Stimulated activated CD8-positive, alpha-beta memory T cell treated with anti-CD3 and anti-CD28 coated beads, Interleukin-7, amount 100 ng/mL, for 4 hours (primary cell): ENCODE results near the gene BOLA1.
A peak's percentile ranks its signal among the peaks of the same experiment; 100 is the strongest.
"Not testable (repeated sequence)": the region's sequence is repeated elsewhere in the genome, so short reads cannot be mapped to it uniquely, and the experiment has no call there.

Source experiments
- DNase-seq, 2 donors: peaks; one replicate each; pipeline ENCODE4 v3.0.0-alpha.2; 2020; ENCODE audit warnings: low read depth in 2 of 2

Gene BOLA1

DNA sequence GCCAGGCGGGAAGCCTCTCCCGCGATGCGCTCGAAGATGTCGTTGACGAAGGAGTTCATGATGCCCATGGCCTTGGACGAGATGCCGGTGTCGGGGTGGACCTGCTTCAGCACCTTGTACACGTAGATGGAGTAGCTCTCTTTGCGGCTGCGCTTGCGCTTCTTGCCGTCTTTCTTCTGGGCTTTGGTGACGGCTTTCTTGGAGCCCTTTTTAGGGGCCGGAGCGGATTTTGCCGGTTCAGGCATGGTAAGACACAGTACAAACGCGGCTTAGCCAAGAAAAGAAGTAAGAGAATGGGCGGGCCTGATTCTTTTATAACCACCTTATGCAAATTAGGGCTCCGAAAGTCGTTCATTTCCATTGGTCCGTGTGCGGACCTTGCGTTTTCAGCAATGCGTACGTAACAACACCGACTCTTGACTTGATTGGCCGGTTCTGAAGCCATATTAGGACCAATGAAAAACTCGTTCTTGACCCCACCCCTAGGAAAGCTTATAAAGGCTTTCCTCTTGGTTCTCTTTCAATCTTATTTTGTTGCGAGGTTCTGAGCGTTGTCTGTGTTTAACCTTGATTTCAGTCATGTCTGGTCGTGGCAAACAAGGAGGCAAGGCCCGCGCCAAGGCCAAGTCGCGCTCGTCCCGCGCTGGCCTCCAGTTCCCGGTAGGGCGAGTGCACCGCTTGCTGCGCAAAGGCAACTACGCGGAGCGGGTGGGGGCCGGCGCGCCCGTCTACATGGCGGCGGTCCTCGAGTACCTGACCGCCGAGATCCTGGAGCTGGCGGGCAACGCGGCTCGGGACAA lies 12.8 kb upstream of the BOLA1 start:
- peak; percentile 68 to 86 for DNase-seq

DNA sequence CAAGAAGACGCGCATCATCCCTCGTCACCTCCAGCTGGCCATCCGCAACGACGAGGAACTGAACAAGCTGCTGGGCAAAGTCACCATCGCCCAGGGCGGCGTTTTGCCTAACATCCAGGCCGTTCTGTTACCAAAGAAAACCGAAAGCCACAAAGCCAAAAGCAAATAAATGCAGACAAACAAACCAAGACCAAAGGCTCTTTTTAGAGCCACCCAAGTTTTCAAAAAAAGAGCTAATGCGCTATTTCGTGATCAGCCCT lies 12.2 kb upstream of the BOLA1 start:
- DNase-seq = not testable (repeated sequence)

DNA sequence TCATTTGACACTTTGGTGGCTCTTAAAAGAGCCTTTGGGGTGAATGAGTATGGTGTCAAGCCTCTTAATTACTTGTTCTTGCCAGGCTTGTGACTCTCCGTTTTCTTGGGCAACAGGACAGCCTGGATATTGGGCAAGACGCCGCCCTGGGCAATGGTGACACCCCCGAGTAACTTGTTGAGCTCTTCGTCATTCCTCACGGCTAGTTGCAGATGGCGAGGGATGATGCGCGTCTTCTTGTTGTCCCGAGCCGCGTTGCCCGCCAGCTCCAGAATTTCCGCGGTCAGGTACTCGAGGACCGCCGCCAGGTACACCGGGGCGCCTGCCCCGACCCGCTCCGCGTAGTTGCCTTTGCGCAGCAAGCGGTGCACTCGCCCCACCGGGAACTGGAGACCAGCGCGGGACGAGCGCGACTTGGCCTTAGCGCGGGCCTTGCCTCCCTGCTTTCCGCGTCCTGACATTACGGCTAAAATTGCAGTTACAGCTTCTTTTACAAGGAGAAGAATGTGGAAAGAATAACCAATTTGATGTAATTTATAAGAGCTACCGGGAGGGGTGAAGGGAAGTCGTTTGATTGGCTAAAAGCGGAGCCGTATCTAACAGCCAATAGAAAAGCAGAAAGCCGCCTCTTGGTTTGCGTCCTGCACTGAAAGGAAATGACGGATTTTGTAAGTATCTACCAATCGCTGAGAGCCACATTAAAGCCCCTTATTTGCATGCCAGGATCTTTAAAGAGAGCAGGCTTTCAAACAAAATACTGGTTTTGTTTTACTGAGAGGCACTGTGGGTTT lies 11.7 kb upstream of the BOLA1 start:
- peak; percentile 53 to 76 for DNase-seq

DNA sequence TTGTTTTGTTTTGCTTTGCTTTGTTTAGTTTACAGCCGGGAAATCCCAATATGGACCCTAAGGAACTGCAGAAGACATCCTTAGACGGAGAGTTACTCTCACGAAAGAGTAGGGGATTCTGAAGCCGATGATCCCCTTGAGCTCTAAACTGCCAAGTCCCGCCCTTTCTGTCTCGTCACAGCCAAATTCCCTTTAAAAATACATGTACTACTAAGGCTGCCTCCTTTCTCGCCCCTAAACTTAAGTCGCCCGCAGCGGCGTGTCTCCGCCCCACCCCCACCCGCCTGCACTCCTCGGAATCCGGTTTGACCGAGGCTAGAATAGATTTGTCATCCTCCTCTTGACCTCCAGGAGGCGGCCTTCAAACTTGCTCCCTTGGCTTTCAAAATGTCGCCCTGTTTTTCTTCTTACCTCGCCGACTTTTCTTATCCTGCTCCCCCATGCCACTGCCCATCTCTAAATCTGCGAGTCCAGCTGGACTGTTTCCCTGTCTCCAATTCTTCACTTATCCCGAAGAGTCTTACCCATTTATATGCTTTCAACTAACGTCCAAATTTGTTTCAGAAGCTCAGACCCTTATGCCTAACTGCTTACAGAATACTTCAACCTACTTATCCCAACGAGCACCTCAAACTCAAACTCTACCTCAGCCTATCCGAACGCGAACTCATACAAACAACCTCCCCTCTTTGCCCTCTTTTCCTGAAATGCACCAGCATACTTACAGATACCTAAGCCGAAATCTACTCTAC lies 10.9 kb upstream of the BOLA1 start:
- peak; percentile 55 to 59 for DNase-seq

DNA sequence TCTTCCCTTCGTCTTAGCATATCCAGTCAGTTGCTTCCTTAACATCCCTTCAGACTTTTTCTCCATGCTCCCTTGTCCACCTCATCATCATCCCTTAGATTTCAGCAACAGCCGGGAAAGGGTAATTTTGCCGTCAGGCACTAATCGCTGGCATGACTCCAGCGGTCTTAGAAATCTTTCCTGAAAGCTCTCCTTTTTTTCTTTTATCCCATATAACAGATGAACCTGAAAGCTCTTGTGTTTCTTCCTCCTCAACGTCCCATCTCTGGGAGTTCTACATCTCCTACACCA lies 10.4 kb upstream of the BOLA1 start:
- DNase-seq = no peak

DNA sequence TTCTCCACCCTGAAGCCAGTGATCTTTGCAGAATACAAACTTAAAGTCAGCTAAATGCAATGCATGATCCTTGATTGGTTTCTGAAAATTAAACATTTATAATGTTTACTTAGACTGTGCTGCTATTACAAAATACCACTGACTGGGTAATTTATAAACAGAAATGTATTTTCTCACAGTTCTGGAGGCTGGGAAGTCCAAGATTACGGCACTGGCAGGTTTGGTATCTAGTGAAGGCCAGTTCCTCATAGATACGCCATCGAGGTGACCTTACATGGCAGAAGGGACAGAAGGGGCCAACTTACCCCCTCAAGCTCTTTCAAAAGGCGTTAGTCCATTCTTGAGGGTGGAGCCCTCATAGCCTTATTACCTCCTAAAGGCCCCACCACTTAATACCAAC lies 2.8 kb upstream of the BOLA1 start:
- no peak for DNase-seq

DNA sequence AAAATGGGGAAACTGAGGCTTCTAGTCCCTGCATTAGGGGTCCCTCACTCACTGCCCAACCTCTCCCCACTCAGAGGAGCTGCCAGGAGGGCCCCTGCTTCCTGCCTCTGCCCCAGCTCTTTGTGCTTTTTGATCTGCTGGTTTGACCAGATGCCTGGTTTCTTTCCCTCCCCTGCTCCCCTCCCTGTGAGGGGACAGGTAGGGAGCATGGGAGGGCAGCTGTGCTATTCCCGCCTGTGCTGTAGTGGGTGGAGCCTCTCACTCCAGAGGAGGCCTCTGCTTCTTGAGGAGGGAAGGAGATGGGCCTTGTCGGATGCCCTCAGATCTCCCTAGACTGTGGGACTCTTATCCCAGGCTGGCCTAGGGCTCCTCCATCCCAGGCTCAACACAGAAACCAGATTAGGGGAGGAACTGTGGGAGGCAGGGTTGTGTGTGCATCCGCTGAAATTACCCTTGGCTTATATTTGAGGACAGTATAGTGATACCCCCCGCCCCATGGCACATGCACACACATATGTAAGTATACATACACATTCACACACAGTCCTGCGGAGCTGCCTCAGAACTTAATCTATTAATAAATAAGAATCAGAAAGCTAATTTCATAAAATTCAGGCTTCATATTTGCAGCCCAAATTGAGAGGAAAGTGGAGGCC lies 4.6 kb downstream of the BOLA1 start:
- no peak for DNase-seq

DNA sequence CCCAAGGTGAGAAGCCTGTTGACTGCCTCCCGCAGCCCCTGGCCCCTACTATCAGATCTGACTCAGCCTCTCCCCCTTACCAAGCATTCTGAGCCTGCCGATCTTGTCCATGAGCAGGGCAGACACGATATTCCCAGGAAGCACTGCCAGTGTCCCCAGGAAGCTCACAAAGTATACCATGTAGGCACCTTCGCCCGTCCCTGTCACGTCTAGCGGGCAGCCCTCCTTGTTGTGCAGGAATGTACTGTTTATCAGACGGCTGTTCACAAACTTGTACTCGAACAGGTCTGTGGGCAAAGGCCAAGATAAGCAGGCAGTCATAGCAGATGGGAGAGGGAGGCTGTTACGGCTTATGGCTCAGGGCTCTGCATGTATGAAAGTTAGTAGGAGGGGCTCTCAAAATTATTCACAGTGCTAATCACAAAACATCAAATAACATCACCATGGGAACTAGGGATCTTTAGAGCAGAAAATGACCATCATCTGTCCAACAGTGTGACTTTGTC lies 7.3 kb downstream of the BOLA1 start:
- DNase-seq = no peak

DNA sequence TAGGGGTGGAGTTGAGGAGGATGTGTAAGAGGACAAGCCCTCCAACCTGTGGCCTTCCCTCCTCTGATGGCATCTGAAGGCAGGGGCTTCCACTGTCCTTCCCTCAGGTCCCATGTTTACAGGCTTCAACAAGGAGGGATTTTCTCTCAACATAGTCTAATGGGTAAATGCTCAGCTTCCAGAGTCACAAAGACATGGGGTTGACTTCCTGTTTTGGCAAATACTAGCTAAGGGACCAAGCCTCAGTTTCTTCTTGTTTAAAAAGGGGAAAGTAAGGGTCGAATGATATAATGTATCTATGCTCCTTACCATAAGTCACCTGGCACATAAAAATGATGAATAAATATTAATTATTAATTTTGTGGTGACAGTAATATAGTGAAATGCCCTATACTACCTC lies 15.2 kb downstream of the BOLA1 start:
- no peak for DNase-seq

DNA sequence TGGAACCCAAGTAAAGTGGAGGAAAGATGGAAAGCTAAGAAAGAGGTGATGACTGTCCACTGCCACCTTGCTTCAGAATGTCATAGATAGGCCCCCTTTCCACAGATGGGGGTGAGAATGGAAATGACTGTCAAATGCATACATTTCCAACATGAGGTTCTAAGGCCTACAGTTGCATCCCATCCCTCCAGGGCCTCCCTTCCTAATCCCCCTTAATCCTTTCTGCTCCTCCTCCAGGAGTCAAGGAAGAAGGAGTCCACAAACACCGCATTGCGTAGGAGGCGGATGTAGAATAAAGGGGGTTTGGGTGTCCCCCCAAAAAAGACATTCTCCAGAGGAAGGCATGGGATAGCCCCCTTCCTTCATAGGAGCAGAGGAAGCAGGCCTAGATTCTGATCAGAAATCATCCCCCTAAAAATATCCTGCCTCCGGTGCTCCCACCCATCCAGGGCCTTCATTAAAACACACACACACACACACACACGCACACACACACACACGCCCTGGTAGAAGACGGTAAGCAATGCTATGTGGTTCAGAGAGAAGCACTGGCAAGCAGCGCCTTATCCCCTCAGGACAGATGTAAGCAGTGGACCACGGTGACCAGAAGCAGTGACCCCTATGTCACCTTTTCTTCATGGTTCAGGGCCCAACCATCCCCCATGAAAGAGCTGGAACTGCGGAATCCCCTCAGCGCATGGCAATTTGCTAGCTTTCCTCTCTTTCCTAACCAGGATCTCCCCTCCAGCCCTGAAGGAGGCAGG lies 16.2 kb downstream of the BOLA1 start:
- no peak for DNase-seq

DNA sequence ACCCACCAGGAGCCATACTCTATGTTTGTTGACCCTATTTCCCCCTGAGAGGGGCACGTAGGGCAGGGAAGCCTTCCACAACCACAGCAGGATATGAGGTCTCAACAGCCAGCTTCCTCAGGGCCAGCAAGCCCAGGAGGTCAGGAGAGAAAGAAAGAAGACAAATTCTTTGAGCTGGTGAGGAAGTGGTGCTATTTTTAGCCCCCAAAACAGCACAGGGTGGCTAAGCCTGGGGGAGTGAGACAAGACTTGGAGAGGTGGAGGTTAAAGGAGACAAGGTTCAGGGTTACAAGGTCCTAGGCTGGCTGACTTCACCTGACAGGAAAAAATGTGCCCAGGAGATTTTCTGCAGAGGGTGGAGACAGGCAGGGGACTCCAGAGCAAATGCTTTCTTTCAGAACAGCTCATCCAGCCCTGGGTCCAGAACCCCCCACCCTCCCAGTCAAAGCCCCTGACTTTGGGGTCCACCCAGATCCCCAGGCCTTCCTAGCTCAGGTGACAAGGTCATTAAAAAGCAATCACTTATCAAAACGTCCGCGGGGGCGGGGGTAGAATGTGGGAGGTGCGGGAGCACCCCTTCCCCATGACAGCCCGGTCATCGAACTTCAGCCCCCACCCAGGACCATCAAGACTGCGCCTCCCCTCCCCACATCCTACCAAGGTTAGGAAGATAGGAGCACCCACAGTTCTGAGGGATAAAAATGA lies 17.0 kb downstream of the BOLA1 start:
- no peak for DNase-seq

DNA sequence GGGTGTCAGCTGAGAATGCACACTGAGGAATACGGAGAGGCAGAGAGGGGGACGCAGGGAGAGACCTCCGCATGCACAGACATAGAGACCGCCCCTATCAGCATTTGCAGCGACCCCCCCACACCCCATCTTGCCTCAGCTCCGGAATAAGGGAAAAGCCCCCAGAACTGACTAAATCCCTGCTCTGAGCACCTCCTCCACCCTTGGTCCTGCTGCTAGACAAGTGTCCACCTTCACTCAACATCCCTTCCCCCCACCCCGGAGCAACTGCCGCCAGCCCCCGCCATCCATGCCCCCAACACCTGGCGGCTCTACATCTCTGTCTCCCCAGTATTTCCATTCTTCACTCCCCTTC lies 17.5 kb downstream of the BOLA1 start:
- DNase-seq = no peak

DNA sequence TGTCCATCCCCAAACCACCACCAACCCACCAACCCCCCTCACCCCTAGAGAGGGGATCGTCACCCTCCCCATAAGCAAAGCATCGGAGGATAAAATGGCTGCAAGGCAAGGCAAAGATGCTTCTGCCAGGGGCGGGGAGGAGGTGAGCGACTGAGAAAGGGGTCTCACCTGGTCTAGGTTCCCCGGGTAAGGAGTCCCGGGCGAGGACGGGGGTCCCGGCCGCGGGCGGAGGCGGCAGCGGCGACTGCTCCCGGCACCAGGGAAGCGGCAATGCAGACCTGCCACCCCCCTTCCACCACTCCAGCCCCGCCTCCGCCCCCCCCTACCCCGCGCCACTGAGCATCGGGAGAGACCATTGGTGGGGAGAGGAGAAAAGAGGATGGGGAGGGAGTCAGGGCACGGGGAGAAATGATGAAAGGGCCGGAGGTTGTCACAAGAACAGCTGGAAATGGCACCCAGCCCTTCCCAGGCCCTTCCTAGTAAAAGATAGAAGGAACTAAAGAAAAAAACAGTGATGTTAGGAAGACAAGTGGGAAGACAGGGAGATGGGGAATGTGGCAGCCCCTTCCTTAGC lies 18.3 kb downstream of the BOLA1 start, which contains the start of gene SV2A:
TSS of gene SV2A (minus strand) at position 274 of the 574 bp plus-strand sequence. CDS start 4,004 bp downstream, outside the sequence.
- peak in 1 of 2 donors; percentile 21 for DNase-seq

DNA sequence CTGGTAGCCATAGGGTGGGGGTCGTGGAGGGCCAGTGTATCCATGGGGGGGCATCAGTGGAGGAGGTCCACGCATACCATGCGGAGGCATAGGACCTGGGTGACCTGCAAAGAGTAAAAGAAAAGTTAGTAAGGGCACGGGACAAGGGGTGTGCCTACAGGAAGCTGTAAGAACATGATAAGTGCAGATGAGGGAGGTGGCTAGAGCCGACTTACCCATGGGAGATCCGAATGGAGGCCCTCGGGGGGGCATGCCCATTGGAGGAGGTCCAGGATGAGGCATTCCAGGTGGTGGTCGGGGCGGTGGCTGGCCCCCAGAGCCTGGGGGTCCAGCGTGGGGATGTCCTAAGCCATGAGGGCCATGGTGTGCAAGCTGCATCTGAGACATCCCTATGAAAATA lies 24.3 kb downstream of the BOLA1 start:
- no peak for DNase-seq

DNA sequence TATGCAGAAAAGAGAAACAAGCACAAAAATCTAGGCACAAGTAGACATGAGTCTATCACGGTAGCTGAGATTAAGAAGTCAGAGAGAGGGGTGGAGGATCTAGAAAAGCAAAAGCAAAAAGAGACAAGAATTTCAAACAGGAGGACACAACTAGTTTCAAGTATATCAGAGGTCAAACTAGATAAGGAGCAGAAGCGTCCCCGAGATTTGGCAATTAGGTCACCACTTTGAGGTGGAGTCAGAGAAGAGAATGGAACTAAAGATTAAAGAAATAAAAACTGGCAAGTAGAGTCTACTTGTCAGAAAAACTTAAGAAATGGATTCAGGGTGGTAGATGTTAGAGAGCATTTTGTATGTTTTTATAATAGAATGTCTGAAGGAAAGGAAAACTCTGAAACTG lies 26.0 kb downstream of the BOLA1 start:
- DNase-seq = no peak

DNA sequence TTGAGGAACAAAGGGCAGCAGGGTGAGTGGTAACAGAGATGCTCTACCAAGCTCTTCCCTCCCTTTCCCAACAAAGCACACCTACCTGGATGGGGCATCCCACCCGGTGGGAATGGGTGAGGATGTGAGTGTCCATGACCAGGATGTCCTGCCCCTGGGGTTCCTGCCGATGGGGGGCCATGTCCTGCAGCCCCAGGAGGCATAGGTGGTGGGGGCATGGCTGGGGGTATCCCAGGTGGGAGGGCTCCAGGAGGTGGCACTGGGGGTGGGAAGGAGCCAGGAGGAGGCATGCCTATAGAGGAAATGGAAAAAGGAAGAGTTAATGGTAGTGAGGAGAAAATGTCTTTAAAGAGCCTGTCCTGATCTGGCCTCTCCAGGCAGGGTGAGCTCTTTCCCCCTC lies 26.4 kb downstream of the BOLA1 start:
- no peak for DNase-seq

DNA sequence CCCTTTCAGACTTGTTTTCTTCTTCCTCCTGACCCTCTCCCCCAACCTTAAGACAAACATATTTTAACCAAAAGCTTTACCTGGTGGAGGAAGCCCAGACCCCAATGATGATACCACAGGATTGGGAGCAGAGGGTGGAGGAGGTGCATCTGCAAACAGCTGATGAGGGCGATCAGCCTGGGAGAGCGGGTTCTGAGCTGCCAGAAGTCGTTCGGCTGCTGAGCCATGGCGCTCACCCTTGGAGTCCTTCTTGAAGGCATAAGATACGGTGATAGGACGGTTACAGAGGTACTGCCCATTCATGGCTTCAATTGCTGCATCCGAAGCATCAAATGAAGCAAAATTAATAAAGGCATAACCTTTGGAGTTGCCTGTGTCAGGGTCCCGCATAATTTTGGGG lies 26.9 kb downstream of the BOLA1 start:
- no peak for DNase-seq

DNA sequence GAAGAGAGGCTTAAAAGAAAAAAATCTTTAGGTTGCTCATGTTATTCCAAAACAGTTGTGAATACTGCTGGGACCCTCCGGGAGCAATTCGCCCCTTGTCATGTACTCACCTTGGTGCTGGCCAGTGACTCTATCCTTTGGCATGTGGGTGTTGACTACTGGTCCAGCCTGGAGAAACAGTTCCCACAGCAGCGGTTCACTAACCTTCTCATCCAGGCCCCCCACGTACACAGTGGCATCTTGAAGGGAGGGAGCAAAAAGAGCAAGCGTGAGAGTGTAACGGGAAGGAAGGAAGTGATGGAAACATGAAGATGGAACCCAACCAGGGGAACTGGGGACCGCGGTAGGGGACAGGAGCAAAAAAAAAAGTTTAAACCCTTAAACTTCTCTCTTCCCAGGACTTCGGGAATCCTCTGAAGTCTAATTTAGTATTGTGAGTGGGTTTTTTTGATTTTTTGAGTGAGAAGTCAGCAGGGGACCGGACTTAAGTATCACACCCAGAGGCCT lies 27.7 kb downstream of the BOLA1 start:
- DNase-seq = no peak

DNA sequence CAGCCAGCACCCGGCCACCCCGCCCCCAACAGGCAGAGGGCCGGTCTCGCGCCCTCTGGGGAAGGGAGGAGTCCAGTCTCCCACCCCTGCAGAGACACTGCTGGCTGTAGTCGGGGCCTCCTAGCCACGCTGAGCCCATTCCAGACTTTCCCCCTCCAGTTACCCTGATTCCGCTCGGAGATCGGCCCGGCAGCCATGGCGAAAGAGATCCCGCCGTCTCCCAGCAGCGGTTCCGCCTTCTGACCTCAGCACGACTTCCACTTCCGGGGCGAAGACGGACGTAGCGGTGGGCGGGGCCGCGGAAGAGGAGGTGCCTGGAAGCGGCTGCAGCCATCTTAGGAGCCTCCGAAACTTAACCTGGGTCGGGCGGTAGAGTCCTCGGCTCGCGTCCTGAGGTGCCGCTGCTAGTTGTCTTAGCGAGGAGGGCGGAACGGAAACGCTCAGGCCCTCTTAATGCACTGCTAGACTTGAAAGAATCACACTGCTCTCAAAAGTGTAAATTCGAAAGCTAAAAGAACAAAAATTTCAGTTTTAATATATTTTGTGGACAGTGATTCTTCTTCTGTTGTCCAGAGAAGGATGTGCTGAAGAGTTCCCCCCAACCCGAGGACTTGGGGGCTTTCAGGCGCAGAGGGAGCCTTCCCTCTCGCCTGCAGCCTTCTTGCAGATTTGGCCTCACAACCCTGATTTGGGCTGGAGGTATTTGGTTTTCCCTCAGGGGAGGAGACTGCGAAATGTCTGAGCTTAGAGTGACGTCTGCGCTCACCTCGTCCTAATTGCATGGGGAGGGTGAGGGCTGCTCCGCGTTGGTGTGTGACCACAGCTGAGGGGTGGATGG lies 28.4 kb downstream of the BOLA1 start, which contains the start of gene SF3B4:
TSS of gene SF3B4 (minus strand) at position 241 of the 838 bp plus-strand sequence. CDS start at position 197, 44 bp downstream.
- DNase-seq = peak; percentile 89 to 93
